Transverse colon (tissue), 4 donors: ENCODE measurements around the gene MARCKSL1. TPM values are rescaled to one million over a fixed set of nuclear protein-coding genes. Genes with fewer than 3 reads are reported as not detected.

ENCODE experiments used
- DNase-seq: peaks from one replicate; pipeline ENCODE4 v3.0.0-alpha.2; 2019
- H3K27ac ChIP-seq, 4 donors: fragments of 200-600 bp; sonication (generic); 2 replicates each; pipeline ENCODE4 v1.5.1; 2016 to 2018; ENCODE audit warnings: inconsistent platforms in 4 of 4
- H3K27me3 ChIP-seq: fragments of 200-600 bp; sonication (generic); 2 replicates; pipeline ENCODE4 v1.5.1; 2017; ENCODE audit warnings: inconsistent platforms
- H3K36me3 ChIP-seq, 4 donors: fragments of 200-600 bp; sonication (generic); 2 replicates each; pipeline ENCODE4 v1.5.1; 2017 to 2019; ENCODE audit warnings: inconsistent platforms in 4 of 4
- H3K4me1 ChIP-seq, 4 donors: fragments of 200-600 bp; sonication (generic); 2 replicates each; pipeline ENCODE4 v1.5.1; 2017 to 2020; ENCODE audit warnings: inconsistent platforms in 4 of 4
- H3K4me3 ChIP-seq, 4 donors: fragments of 200-600 bp; sonication (generic); 1 replicate in 1 of 4; 2 replicates in 3 of 4; pipeline versions ENCODE4 v1.5.1 to v1.6.1; 2017 to 2019; ENCODE audit warnings: inconsistent platforms in 4 of 4
- H3K9me3 ChIP-seq, 2 donors: fragments of 200-600 bp; sonication (generic); 2 replicates each; pipeline ENCODE4 v1.5.1; 2017 to 2019; ENCODE audit warnings: inconsistent platforms in 2 of 2
- EP300 ChIP-seq: sonication (generic); formaldehyde crosslinking; IDR thresholded peaks from one replicate; pipeline ENCODE4 v1.6.1; 2017; ENCODE audit warnings: antibody characterized with exemption, low read depth
- POLR2A ChIP-seq: fragments of 450-650 bp; IDR thresholded peaks from one replicate; pipeline ENCODE4 v1.6.1; 2016; ENCODE audit warnings: antibody characterized with exemption, mild to moderate bottlenecking, moderate library complexity
- POLR2AphosphoS5 ChIP-seq, 3 donors: sonication (generic); formaldehyde crosslinking; IDR thresholded peaks; one replicate each; pipeline ENCODE4 v1.6.1; 2016; ENCODE audit warnings: antibody characterized with exemption in 3 of 3
- WGBS, 2 donors: methylation state at CpG; one replicate each; pipeline ENCODE4 v1.1.5; 2018; ENCODE audit warnings: low coverage in 1 of 2; 5-methylcytosine and 5-hydroxymethylcytosine counted together
- in situ Hi-C, 4 donors: fragments of 200-750 bp; cut with MboI; loops; one replicate each; pipeline versions ENCODE4 v1.15.0 to v1.15.1; 2017; ENCODE audit warnings: low sequenced_read_pairs in 3 of 4, low pct_ligation_motif_present in 1 of 4, low pct_unique_long_range_greater_than_20kb in 1 of 4
- intact Hi-C: fragments of 100-400 bp; cut with DNase I; formaldehyde crosslinking; loops from one replicate; pipeline ENCODE4 v1.15.1; 2023; ENCODE audit warnings: low total_unique reads
- total RNA-seq, 4 donors: library from RNA; depleted of rRNA; stranded (reverse); fragments of >200 nt; gene quantifications; one replicate each; pipeline ENCODE4 v1.1.0, GENCODE V29; 2016
- TF ChIP-seq, protein P1 (sequence below), 5 experiments: fragments of 200-600 bp in 3 of 5; fragments of 450-650 bp in 2 of 5; sonication (generic) in 3 of 5; IDR thresholded peaks; 1 replicate in 2 of 5; 2 replicates in 3 of 5; pipeline ENCODE4 v1.5.1; 2016 to 2017; ENCODE audit warnings: antibody characterized with exemption in 5 of 5, inconsistent platforms in 3 of 5, mild to moderate bottlenecking in 2 of 5, moderate library complexity in 1 of 5

The MARCKSL1 gene
- total RNA-seq, 4 donors from 2014 or later = 40.0 to 62.8 (median 53.0) TPM

DNA sequence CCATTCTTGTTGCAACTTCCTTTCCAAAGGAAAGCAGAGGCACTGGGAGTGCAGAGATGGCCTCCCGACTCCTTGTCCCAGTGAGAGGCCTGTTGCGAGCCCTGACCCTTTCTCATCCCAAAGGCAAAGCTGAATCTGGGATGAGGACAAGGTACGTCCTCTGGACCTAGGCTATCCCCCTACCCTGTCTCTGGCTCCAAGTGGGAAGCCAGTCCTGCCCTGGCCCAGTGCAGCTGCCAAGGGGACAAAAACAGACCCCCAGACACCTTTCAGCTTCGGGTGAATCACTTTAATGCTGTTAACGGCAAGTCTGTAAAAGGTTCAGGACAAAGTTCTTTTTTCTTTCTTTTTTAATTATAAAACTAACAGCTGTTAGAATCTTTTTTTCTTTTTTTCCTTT, 28.8 kb upstream of the MARCKSL1 start:
- H3K27me3 ChIP-seq = no peaks in the 10 kb centered on the region
- DNase-seq = no peak
- H3K27ac ChIP-seq = no peak overlapping the region
- no peak overlapping the region for H3K4me3 ChIP-seq
- in situ Hi-C loops (no loop called here), intact Hi-C loops (no loop called here)
- peaks cover 0 to 45% (median 11%) of the 10 kb centered on the region in 4 donors for H3K36me3 ChIP-seq
- H3K4me1 ChIP-seq = peaks cover 14 to 17% (median 15%) of the 10 kb centered on the region in 4 donors
- no peaks in the 10 kb centered on the region for H3K9me3 ChIP-seq
- TF ChIP-seq EP300 (no peak), POLR2A (no peak), POLR2AphosphoS5 (IDR thresholded peaks at IDR 0.05) (no peak)
- WGBS, 2 donors = 84 to 100% methylated on average over 2 to 5 of the region's 5 CpGs

GRCh38 chr1:32363713-32364112, 27.7 kb upstream of the MARCKSL1 start:
- peaks cover 14 to 17% (median 15%) of the 10 kb centered on the region in 4 donors for H3K4me1 ChIP-seq
- intact Hi-C loops (no loop called here), in situ Hi-C loops (no loop called here)
- H3K36me3 ChIP-seq = peaks cover 0 to 39% (median 10%) of the 10 kb centered on the region in 4 donors
- TF ChIP-seq EP300 = no peak
- TF ChIP-seq POLR2AphosphoS5 (IDR thresholded peaks at IDR 0.05) = no peak
- TF ChIP-seq, protein P1, sequence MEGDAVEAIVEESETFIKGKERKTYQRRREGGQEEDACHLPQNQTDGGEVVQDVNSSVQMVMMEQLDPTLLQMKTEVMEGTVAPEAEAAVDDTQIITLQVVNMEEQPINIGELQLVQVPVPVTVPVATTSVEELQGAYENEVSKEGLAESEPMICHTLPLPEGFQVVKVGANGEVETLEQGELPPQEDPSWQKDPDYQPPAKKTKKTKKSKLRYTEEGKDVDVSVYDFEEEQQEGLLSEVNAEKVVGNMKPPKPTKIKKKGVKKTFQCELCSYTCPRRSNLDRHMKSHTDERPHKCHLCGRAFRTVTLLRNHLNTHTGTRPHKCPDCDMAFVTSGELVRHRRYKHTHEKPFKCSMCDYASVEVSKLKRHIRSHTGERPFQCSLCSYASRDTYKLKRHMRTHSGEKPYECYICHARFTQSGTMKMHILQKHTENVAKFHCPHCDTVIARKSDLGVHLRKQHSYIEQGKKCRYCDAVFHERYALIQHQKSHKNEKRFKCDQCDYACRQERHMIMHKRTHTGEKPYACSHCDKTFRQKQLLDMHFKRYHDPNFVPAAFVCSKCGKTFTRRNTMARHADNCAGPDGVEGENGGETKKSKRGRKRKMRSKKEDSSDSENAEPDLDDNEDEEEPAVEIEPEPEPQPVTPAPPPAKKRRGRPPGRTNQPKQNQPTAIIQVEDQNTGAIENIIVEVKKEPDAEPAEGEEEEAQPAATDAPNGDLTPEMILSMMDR (IDR thresholded peaks at IDR 0.05) = no peak
- TF ChIP-seq POLR2A = no peak
- H3K4me3 ChIP-seq = no peak overlapping the region
- H3K27ac ChIP-seq = no peak overlapping the region
- 91% methylated on average over 9 of the region's 12 CpGs; no CpG with 5 or more reads in 1 of the 2 donors for WGBS, 2 donors
- no peak for DNase-seq
- no peaks in the 10 kb centered on the region for H3K9me3 ChIP-seq
- no peaks in the 10 kb centered on the region for H3K27me3 ChIP-seq

DNA sequence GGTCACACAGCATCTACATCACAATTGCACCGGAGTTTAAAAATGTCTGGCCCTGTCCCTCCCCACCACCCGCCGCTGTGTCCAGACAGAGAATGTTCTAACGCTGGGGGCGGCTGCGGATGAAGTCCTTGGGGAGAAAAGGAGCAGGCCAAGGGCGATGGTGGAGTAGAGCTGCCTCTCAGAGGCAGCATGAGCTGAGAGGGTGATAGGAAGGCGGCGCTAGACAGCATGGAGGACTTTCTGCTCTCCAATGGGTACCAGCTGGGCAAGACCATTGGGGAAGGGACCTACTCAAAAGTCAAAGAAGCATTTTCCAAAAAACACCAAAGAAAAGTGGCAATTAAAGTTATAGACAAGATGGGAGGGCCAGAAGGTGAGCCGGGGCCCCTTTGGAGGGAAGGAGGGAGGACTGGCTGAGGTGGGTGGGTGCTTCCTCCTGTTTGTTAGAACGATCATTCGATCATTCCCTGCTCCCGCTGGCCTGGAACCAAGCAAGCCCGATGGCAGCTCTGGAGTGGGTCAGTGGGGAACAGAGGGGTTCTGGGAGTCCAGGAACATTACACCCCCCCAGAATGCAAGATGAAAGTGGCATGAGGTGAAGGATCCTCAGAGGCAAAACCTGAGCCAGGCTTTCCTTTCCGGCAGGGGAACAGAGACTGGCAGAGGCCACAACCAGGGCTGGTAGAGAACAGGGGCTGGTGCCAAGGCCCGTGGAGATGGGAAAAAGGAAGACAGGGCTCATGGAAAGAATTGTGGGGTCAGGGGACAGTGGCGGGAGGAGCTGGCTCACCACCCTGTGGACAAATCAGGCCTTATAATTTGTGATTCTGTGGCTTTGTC, 26.7 kb upstream of the MARCKSL1 start, which contains the start of the genes FAM229A and TSSK3:
Gene FAM229A, minus strand, starts transcription at position 12 of the 840 bp plus-strand sequence. CDS start 394 bp downstream, outside the sequence.
Gene TSSK3, plus strand, starts transcription at position 66 of the 840 bp plus-strand sequence. Its CDS starts 163 bp downstream, at position 229.
- peak within 1 kb of the TSS in 2 of 4 donors; percentile 20 to 57 for H3K27ac ChIP-seq
- no peaks in the 10 kb centered on the region for H3K27me3 ChIP-seq
- TF ChIP-seq, protein P1 (IDR thresholded peaks at IDR 0.05) = no peak
- TF ChIP-seq EP300 = no peak
- no peak for TF ChIP-seq POLR2AphosphoS5 (IDR thresholded peaks at IDR 0.05)
- no peak for TF ChIP-seq POLR2A
- H3K9me3 ChIP-seq = no peaks in the 10 kb centered on the region
- no peak for DNase-seq
- H3K4me3 ChIP-seq = peak within 1 kb of the TSS; percentile 21 to 54 (median 40)
- peaks cover 0 to 29% (median 6%) of the 10 kb centered on the region in 4 donors for H3K36me3 ChIP-seq
- 75 to 83% methylated on average over 13 to 17 of the region's 17 CpGs for WGBS, 2 donors
- in situ Hi-C loops = no loop called here
- intact Hi-C loops = no loop called here
- peaks cover 14 to 17% (median 15%) of the 10 kb centered on the region in 4 donors for H3K4me1 ChIP-seq

- 0% methylated on average over 13 of the region's 91 CpGs; no CpG with 5 or more reads in 1 of the 2 donors for WGBS, 2 donors
- peak overlapping the region in 2 of 4 donors; percentile 20 to 57 for H3K27ac ChIP-seq
These were observed 25.8 kb upstream of the MARCKSL1 start for GRCh38 chr1:32361674-32362473.

More at GRCh38 chr1:32361674-32362473, 25.8 kb upstream of the MARCKSL1 start:
- Histone ChIP-seq H3K27me3 (no peaks in the 10 kb centered on the region), H3K4me1 (peaks cover 14 to 17% (median 15%) of the 10 kb centered on the region in 4 donors), H3K36me3 (peaks cover 0 to 21% (median 5%) of the 10 kb centered on the region in 4 donors), H3K4me3 (peak overlapping the region; percentile 21 to 54 (median 40)), H3K9me3 (no peaks in the 10 kb centered on the region)
- DNase-seq = peak; percentile 45
- TF ChIP-seq, protein P1 (IDR thresholded peaks at IDR 0.05) = peak in 3 of 5 experiments; percentile 28 to 38 (median 31)
- TF ChIP-seq EP300 (no peak), POLR2AphosphoS5 (IDR thresholded peaks at IDR 0.05) (peak in 2 of 3 donors; percentile 12 to 18)
- in situ Hi-C loops (no loop called here), intact Hi-C loops (no loop called here)
